Stimulated activated CD4-positive, alpha-beta T cell treated with anti-CD3 and anti-CD28 coated beads, Interleukin-4, amount 100 ng/mL, for 1 hour (primary cell): ENCODE measurements around the gene RNU6-1.

Source experiments
- DNase-seq: peaks from one replicate; pipeline ENCODE4 v3.0.0-alpha.2; 2020

RNU6-1 gene

DNA sequence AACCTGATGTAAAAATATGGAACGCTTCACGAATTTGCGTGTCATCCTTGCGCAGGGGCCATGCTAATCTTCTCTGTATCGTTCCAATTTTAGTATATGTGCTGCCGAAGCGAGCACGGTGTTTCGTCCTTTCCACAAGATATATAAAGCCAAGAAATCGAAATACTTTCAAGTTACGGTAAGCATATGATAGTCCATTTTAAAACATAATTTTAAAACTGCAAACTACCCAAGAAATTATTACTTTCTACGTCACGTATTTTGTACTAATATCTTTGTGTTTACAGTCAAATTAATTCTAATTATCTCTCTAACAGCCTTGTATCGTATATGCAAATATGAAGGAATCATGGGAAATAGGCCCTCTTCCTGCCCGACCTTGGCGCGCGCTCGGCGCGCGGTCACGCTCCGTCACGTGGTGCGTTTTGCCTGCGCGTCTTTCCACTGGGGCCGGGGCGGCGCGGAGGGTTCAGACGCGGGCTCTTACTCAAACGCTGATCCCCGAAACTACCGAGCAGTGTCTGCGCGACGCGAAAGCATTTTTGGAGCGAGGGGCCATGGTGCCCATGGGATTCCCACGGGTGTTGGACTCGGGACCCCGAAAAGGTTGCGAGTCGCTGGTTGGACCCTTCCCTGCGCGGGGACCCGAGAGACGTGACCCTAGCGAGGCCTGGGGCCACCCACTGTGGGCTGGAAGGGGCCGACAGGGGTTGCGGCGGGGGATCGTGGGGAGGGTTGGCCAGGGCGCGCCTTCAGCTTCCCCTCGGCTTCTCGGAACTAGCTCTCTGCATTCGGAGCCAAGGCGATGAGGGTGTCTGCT is at the start of gene RNU6-1:
TSS of gene RNU6-1 (minus strand) at position 117 of the 820 bp plus-strand sequence.
- DNase-seq: peak; percentile 96

DNA sequence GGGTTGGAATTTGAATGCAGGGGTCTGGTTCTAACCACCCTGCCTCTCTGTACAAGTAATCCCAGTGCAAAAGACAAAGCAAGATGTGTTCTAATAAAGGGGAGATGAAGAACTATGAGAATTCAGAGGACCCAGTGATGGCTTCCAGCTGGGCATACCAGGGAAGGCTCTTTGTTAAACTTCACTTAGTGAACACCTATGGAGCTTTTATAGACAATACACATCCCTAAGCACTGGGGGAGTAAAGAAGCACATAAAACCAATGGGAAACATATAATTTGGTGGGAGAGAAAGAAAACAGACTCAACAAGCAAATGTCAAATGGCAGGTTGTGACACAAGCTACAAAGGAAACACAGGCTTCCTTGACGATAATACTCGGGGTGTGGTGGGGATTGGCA is 47.9 kb upstream of the RNU6-1 start:
- DNase-seq: no peak

DNA sequence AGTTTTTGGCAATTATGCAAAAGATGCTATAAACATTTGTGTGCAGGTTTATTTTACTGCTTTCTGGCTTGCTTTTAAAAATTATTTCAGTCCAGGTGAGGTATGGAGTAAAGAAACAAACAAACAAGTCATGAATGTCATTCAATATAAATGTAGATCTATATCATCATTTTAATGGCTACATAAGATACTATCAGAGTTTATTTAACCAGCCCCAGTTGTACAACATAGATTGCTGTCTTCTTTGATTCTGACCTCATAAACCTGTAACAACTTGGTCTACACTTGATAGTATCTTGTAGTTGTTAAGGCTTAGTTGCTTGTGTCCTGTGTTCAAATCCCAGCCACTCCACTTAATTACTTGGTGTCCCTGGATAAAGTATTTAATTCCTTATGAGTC is 46.0 kb upstream of the RNU6-1 start:
- DNase-seq: no peak

DNA sequence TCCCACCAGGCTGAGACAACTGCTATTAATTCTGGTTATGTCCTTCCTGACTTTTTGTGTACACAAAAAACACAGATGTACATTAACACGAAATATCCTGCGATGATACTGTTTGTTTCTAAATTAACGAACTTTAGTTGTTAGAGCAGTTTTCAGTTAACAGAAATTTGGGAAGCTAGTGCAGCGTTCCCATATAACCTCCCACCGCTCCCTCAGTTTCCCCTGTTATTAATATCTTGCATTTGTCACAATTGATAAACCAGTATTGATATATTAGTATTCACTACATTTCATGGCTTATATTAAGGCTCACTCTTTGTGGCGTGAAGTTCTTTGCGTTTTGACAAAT is 45.3 kb upstream of the RNU6-1 start:
- no peak for DNase-seq

DNA sequence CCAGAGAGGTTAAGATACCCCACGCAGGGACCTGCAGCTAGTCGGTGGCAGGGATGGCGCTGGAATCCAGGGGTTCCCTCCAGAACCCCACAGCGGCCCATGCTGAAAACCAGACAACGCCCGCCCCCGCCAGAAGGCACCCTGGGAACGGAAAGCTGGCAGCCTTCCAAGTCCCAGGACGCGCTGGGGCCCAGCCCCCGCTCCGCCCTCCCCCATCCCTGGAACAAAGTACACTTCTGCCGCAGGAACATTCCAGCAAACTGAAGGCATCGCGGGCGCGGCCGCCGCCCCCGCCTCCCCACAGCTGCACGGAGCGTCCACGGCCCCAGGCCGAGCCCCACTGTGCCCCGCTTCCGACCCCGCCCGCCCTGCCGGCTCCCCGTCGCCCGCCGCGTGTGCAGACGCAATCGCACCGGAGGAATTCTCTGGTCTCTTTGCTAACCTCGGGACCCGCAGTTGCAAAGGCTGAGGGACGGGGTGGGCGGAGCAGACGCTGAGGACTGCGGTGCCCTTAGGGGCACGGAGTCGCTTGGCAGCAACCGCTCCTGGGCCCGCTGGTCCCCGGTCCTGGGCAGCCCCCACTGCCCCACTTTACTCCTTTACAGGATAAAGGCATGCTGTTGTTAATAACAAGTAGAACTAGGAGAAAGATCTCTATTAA is 44.8 kb upstream of the RNU6-1 start:
- DNase-seq: peak; percentile 60

DNA sequence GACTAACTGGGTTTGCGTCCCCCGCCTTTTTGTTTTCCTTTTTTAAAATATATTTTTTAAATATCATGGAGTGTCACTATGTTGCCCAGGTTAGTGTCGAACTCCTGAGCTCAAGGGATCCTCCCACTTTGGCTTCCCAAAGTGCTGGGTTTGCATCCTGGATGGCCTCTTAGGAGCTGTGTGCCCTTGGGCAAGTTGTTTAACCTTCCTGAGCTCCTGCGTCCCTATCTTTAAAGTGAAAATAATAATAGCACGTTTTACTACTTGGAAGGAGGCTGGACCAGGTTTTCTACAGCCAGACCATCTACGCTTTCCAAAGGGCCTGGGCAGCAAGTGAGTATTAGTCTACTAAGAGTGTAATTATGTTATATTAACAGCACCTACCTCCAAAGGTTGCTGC is 44.2 kb upstream of the RNU6-1 start:
- no peak for DNase-seq

DNA sequence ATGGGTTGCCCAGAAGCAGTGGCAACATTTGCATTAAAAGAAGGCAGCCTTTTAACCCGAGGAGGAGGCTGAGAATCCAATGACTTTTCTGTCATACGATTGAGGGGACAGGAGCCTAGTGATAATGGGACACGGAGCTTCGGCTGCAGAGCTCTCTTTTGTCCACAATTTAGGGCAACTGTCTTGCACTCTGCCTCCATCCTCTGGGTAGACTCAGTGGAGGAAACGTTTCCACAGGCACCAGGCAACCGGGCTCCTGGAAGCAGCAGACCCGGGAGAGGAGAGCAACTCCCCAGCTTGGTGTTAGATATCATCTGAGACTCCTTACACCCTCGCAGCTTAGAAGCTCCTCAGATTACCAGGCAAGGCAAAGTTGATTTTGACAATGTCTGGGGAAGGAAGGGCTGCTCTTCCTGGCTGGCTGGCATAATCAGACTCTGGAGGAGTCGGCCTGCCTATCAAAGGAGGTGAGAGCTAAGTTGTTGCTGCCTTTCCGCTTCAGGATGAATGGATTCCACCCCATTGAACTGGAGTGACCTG is 43.5 kb upstream of the RNU6-1 start:
- DNase-seq: no peak

DNA sequence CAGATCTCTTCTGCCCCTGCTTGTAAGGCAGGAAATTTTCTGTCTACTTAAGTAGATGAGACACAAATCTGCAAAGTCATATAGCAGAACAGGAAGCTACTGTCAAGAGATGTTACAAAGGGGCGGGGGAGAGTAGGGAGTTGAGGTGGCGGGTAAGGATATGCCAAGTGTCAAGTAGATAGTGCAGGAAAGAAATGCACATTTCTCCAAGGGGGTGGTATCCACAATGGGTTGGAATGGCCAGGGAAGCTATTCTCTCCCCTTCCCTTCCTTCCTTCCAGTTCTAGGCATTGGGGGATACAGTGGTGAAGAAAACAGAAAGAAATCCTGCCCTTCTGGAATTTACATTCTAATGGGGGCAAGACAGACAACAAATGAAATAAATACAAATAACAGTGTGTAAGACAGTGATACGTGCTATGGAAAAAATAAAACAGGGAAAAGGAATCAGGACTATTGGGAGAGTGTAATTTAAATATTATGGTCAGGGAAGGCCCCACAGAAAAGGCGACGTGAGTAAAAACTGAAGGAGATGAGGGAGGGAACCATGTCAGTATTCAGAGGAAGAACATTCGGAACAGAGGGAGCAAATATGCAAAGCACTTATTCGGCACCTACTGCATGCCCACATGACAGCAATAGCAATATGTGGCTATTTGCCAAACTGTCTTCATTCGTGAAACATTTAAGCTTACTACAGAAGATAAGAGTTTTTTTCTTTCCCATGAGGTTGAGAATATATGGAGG is 42.8 kb upstream of the RNU6-1 start:
- DNase-seq: no peak

DNA sequence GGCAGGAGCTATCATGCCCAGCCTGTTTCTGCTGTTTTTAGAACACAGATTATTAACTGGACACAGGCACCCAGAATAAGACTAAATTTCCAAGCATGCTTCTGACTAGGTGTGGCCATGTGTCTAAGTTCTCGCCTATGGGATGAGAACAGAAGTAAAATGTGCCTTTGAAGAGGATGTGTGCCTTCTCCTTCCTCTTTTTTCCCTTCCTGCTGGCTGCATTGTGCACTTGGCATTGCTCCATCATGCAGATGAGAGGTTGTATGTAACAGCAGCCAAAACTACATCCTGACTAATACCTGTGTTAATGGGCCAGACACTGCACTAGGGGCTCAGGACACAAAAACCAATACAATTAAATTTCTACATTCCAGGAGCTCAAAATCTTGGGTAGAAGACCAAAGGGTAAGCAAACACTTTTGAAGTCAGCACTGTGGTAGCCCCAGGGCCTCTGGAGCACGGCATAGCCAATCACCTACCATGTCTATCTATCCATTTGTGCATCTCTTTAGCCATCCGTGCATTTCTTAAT is 40.9 kb upstream of the RNU6-1 start:
- no peak for DNase-seq

DNA sequence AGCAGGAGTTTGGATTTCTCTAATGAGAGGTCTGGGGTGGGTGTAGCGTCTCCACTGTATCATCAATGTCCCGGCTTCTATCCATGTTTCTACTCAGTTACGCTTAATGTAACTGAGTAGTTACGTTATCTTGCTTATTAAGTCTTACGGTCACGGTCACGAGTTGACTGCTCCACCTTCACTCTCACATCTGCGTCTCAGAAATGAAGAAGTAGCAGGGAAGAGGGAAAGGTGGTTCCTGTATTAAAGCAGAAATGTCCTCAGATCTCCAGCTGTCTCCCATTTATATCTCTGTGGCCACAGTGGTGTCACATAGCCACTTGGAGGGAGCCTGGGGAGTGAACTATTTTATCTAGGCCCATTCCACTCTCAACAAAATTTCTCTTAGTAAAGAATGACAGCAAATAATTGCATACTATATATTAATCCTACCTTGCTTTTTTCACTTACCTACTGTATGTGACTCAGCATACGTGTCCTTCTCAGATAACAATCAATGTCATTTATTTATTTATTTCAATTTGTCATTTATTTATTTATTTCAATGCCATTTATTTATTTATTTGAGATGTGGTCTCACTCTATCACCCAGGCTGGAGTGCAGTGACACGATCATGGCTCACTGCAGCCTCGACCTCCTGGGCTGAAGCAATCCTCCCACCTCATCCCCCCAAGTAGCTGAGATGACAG is 39.7 kb upstream of the RNU6-1 start:
- DNase-seq: no peak

DNA sequence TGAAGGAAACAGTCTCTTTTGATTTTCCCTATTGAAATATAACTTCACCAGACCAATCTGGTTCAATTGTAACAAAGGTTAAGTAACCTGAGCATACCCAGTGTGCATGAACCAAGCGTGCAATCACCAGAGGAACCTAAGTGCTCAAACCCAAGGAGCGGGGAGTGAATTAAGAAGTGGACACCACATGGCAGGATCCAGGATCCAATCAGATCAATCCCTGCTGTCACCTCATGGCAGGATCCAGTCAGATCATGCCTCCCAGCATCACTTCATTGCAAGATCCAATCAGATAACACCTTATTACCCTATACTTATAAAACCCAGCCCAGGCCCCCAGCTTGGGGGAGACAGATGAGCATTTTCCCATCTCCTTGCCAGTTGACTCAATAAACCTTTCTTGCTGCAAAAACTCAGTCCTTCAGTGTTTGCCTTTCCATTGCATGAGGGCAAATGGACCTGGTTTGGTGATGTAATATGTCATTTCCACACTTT is 38.9 kb upstream of the RNU6-1 start:
- no peak for DNase-seq

DNA sequence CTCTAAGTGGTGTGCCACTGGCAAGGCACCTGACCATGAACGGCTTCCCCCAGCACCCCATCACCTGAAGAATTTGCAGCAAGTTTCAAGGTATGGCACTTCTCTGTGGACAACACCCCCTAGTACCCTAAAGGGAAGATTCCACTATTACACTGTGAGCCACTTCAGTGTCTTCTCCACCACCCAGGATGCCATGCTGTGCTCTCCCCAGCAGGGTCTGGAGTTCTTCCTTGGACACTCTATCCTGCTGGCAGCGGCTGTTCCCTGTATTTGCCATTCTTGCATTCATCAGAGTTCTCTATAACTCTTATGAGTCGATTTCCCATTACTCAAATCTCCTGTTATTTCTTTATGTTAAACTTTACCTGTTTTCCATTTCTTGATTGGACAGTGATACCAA is 33.9 kb upstream of the RNU6-1 start:
- DNase-seq: no peak

DNA sequence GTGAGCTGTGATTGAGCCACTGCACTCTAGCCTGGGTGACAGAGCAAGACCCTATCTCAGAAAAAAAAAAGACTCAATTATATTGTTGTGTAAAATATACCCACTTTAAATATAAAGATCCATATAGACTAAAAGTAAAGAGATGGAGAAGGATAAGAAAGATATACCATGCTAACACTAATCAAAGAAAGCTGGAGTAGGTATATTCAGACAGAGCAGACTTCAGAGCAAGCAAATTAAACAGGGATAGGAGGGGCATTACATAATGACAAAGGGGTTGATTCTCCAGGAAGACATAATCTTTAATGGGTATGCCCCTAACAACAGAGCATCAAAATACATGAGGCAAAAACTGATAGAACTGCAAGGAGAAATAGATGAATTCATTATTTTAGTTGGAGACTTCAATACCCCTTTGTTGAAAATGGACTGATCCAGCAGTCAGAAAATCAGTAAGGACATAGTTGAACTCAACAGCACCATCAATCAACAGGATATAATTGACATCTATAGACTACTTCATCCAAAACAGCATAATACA is 31.1 kb upstream of the RNU6-1 start:
- no peak for DNase-seq

DNA sequence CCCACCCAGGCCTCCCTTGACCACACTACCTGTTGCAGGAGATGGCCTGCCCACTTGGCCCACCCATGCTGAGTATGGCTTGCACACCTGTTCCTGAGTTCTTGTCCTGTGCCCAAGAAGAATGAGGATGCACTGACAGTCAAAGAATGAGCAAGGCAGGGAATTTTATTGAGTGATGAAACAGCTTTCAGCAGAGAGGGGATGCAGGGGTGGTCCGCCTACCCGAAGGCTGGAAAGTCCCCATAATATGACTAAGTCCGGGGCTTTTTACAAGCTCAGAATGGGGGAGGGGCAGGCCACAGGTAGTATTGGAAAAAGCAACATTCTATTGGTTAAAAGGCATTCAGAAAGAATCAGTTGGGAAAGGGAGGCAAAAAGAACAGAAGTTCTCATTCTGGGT is 29.9 kb upstream of the RNU6-1 start:
- DNase-seq: peak; percentile 12

DNA sequence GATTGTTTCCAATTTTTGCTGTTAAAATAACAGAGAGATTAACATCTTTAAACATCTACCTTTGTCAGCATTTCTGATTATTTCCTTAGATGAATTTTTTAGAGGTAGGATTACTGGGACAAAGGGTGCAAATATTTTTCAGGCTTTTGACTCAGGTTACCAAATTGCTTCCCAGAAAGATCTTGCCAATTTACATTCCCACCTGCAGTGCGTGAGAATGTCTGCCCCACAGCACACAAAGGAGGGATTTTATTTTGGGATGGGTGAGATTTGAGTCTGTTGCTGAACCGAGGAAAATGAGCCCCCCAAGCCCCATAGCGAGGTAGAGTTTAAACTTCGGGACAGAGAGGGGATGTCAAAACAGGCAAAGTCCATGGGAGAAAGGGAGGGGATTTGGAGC is 25.9 kb upstream of the RNU6-1 start:
- DNase-seq: no peak

DNA sequence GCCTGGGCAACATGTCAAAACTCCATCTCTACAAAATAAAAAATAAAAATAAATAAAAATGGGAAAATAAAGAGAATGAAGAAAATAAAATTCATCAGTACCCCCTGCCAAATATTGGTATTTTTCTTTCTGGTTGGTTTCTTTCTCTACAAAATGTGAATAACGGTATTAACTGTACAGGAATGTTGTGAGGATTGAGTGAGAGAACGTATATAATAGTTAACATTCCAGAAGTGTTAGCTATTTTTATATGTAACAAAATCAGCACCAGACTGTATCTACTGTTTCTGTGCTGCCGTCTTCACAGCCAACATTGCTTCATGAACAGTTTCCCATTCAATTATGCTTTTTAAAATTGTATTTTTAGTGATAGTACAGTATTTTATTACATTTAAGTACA is 25.5 kb upstream of the RNU6-1 start:
- no peak for DNase-seq

DNA sequence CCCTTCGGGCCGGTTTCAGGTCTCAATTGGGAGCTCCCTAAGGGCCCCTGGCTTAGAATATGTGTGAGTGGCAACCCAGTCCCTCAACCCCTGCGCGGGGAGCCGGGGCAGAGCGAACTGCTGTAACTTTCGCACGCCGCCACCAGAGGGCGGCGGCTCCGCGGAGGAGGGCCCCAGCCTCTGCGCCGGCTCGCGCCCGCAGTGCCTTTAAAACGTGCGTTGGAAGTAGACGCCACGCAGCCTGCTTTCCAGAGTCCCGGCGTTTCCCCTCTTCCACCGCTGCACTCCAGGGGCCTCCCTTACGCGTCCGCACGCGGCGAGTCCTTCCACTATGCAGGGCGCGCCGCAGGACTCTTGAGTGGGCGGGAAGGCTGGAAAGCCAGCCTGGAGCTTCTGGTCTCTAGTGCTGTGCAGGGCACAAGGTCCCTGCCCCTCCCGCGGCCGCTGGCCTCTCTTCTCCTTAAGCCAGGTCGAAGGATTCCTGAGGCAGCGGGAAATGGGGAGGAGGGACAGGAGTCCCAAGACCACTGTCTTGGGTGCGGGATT is 23.7 kb upstream of the RNU6-1 start:
- peak; percentile 78 for DNase-seq

DNA sequence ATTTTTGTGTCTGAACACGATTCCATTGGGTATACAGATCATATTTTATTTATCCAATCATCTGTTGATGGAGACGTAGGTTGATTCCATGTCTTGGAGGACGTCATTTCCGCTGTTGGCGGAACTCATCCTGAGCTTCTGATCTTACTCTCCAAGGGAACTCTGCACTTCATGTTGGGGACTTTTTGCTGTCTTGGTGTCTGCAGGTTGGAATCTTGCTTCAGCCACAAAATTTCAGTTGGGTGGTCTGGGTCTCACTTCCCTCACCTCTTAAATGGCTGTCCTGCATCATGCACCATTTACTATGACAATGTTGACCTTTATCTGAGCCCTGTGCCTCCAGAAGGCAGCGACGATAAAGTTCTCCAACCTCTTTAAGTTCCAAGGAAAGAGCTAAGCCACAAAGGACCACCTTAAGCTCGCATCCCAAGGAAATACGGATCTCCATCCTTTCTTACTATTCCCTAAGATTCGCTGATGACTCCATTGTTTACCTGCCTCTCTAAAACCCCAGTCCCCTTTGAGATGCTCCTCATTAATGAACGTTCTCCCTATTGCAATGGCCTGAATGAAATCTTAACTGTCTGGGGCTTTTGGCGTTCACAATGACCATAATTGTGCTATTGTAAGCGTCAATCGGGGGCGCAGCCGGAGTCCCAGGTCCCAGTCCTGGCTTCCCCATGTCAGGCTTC is 23.1 kb upstream of the RNU6-1 start:
- no peak for DNase-seq

DNA sequence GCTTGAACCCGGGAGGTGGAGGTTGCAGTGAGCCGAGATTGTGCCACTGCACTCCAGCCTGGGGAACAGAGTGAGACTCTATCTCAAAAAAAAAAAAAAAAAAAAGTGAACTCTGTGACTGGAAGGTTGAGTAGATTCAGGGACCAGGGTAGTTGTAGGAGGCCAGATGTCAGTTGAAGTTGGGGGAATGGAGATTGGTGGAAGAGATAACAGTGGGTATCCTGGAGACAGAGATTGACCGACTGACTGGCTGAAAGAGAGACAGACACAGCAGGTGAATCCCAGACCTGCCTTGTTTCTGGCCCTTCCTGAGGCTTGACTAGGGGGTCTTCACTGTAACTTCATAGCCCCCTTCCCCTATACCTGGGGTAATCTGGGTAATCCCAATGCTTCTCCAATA is 22.1 kb upstream of the RNU6-1 start:
- DNase-seq: no peak

DNA sequence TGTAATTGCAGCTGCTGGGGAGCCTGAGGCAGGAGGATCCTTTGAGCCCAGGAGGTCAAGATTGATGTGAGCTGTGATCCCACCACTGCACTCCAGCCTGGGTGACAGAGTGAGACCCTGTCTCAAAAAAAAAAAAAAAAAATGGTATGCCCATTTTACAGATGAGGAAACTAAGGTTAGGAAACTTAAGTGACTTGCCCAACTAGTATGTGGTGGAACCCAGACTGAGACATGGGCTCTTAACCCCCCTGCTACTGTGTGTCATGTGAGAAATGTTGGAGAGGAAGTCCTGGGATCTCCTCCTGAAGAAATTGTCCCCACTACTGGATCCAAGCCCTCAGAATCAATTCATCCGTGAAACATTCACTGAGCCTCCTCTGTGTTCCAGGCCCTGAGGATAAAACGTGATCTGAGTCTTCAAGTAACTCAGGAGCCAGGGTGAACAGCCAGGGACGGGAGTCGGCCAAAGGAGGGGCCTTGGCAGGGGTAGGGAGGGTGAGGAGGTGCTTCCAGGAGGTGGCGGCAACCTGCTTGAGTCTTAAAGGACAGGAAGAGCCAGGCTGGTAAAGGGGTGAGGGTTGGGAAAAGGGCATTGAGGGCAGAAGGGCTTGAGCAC is 19.6 kb upstream of the RNU6-1 start:
- DNase-seq: no peak

DNA sequence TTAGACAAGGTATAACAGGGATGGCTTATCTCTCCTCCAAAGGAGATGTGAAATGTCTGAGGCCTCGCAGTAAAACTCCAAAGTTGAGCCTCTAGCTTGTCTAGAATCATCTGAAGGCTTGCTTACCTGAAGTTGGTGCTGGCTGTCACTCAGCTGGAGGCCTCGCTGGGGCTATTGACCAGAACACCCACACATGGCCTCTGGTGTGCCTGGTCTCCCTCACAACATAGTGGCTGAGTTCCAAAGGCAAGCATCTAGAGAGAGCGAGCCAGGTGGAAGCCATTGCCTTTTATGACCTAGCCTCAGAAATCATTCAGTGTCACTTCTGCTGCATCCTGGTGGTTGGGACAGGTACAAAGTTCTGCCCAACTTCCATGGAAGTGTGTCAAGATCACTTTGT is 17.4 kb upstream of the RNU6-1 start:
- no peak for DNase-seq
